ENCODE data around the gene COLEC12.

COLEC12 gene

GRCh38 chr18:378079-378478 is 122.4 kb downstream of the COLEC12 start:
- TF ChIP-seq GATA1 (IDR thresholded peaks at IDR 0.05; ENCODE audit: low read depth, low read length) (no peak), POLR2A (IDR thresholded peaks at IDR 0.05; ENCODE audit: low read length) (no peak)
- no peak for DNase-seq

- no peak for TF ChIP-seq POLR2A (IDR thresholded peaks at IDR 0.05; ENCODE audit: low read length)
- no peak for DNase-seq
Observed at GRCh38 chr18:377088-377487, 123.4 kb downstream of the COLEC12 start.

DNA sequence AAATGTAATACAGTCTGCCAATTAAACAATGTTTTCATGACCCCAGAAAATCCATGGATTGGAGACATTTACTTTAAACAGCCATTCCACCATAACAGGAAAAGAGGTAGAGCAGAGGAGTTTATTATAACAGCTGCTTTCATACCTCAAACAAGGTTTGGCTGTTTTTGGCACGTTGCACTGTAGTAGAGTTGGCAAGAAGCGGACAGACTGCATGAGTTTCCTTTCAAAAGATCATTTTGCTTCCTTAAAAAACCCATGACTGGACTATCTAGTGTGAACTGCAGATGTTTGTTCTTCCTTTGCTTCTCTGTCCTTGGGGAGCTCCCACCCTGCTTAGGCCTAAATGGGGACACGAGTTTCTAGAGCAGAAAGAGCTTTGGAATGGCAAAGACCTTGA is 124.2 kb downstream of the COLEC12 start:
- DNase-seq, result no peak
- TF ChIP-seq GATA1 (IDR thresholded peaks at IDR 0.05; ENCODE audit: low read depth, low read length) (no peak), POLR2A (IDR thresholded peaks at IDR 0.05; ENCODE audit: low read length) (no peak)

DNA sequence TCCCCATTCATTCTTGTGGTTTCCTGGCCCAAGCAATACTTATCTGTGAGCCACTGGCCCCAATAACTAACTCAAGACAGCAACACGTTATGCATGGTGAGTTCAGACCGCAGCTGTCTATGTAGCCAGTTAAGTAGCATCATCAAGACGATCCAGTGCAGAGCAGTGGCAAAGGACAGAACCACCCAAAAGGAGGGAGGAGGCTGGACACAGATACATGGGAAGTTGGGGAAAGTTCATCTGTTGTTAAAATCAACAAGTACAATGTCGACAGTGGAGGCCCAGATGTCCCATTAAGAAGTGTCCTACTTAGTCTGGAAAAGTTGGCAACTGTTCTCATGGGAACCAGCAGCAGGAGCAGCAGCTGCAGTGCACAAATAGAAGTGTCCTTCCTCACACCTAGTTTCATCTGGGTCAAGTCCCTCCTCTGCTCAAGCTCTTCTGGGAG is 125.8 kb downstream of the COLEC12 start:
- TF ChIP-seq POLR2A (IDR thresholded peaks at IDR 0.05; ENCODE audit: low read length) (no peak), GATA1 (IDR thresholded peaks at IDR 0.05; ENCODE audit: low read depth, low read length) (no peak)
- DNase-seq, result no peak

GRCh38 chr18:373780-374179 is 126.7 kb downstream of the COLEC12 start:
- TF ChIP-seq POLR2A (IDR thresholded peaks at IDR 0.05; ENCODE audit: low read length) (no peak), GATA1 (IDR thresholded peaks at IDR 0.05; ENCODE audit: low read depth, low read length) (no peak)
- DNase-seq, result no peak

- no peak for DNase-seq
- TF ChIP-seq GATA1 (IDR thresholded peaks at IDR 0.05; ENCODE audit: low read depth, low read length) (no peak), POLR2A (IDR thresholded peaks at IDR 0.05; ENCODE audit: low read length) (no peak)
Observed at GRCh38 chr18:371609-371982, 128.9 kb downstream of the COLEC12 start.

- TF ChIP-seq POLR2A (IDR thresholded peaks at IDR 0.05; ENCODE audit: low read length) (no peak), GATA1 (IDR thresholded peaks at IDR 0.05; ENCODE audit: low read depth, low read length) (no peak)
- no peak for DNase-seq
Observed at GRCh38 chr18:370751-371608, 129.5 kb downstream of the COLEC12 start.

- TF ChIP-seq GATA1 (IDR thresholded peaks at IDR 0.05; ENCODE audit: low read depth, low read length) (no peak), POLR2A (IDR thresholded peaks at IDR 0.05; ENCODE audit: low read length) (no peak)
Observed at GRCh38 chr18:369224-370015, 131.1 kb downstream of the COLEC12 start.

GRCh38 chr18:366466-367061 is 133.9 kb downstream of the COLEC12 start:
- no peak for TF ChIP-seq POLR2A (IDR thresholded peaks at IDR 0.05; ENCODE audit: low read length)
- no peak for TF ChIP-seq GATA1 (IDR thresholded peaks at IDR 0.05; ENCODE audit: low read depth, low read length)
- DNase-seq, result no peak

More at GRCh38 chr18:369224-370015, 131.1 kb downstream of the COLEC12 start:
- no peak for DNase-seq

GRCh38 chr18:365651-366050 is 134.8 kb downstream of the COLEC12 start:
- DNase-seq, result no peak

DNA sequence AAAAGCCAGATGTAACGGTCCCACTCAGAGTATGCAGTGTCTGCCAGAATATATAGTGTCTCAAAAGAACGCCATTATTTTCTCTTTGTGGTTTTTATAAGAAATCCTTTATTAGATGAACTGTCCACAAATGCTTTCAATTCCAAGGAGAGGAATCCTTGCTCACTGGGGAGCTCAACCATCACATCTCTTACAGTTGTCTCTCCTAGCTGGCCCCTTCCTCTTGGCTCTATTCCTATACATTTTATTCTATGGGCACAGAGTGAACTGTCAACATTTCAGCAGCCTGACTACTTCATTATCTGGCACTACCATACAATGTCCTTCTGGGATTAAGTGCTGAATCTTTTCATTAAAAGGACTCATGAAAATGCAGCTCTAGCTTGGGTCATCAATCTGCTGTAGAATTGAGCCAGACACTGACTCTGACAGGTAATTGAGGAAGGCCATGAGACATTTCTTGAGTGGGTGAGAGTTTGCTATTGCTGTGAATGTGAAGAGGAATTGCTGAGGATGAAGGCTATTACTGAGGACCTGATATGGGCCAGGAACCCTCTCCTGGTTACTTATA is 136.2 kb downstream of the COLEC12 start:
- TF ChIP-seq GATA1 (IDR thresholded peaks at IDR 0.05; ENCODE audit: low read depth, low read length) (no peak), POLR2A (IDR thresholded peaks at IDR 0.05; ENCODE audit: low read length) (no peak)

More at GRCh38 chr18:365651-366050, 134.8 kb downstream of the COLEC12 start:
- TF ChIP-seq POLR2A (IDR thresholded peaks at IDR 0.05; ENCODE audit: low read length) (no peak), GATA1 (IDR thresholded peaks at IDR 0.05; ENCODE audit: low read depth, low read length) (no peak)

GRCh38 chr18:363301-364085 is 137.0 kb downstream of the COLEC12 start:
- no peak for TF ChIP-seq GATA1 (IDR thresholded peaks at IDR 0.05; ENCODE audit: low read depth, low read length)
- TF ChIP-seq POLR2A (IDR thresholded peaks at IDR 0.05; ENCODE audit: low read length), result no peak
- DNase-seq, result no peak

More for the DNA sequence above, 136.2 kb downstream of the COLEC12 start:
- no peak for DNase-seq
